HUES48 (cell line): ENCODE measurements around the gene SRGAP2B.
"Not testable (repeated sequence)": the region's sequence is repeated elsewhere in the genome, so short reads cannot be mapped to it uniquely, and the experiment has no call there.

Experiments
- H3K27ac ChIP-seq: one replicate; pipeline ENCODE4 v1.7.0; 2013; ENCODE audit warnings: low read depth, low read length, inconsistent platforms
- H3K27me3 ChIP-seq: 2 replicates; pipeline ENCODE4 v1.6.1; 2013; ENCODE audit warnings: mild to moderate bottlenecking, low read length; ENCODE audit not compliant: control insufficient read depth, insufficient read depth
- H3K36me3 ChIP-seq: 2 replicates; pipeline ENCODE4 v1.6.1; 2013; ENCODE audit warnings: low read length; ENCODE audit not compliant: control insufficient read depth, insufficient read depth
- H3K4me1 ChIP-seq: 2 replicates; pipeline ENCODE4 v1.6.1; 2013; ENCODE audit warnings: mild to moderate bottlenecking, low read length; ENCODE audit not compliant: control insufficient read depth, insufficient read depth
- H3K4me3 ChIP-seq: 2 replicates; pipeline ENCODE4 v1.5.1; 2013; ENCODE audit warnings: mild to moderate bottlenecking, low read depth, low read length
- H3K9ac ChIP-seq: 2 replicates; pipeline ENCODE4 v1.6.1; 2013; ENCODE audit warnings: mild to moderate bottlenecking, low read depth, low read length, moderate library complexity
- H3K9me3 ChIP-seq: 2 replicates; pipeline ENCODE4 v1.6.1; 2013; ENCODE audit warnings: low read length; ENCODE audit not compliant: control insufficient read depth, insufficient read depth

Gene SRGAP2B

GRCh38 chr1:145025286-145025685 is 69.8 kb downstream of the SRGAP2B start:
- not testable (repeated sequence) for H3K9me3 ChIP-seq, H3K4me3 ChIP-seq, H3K36me3 ChIP-seq, H3K27me3 ChIP-seq, H3K9ac ChIP-seq, H3K27ac ChIP-seq, H3K4me1 ChIP-seq

- H3K9ac ChIP-seq, H3K9me3 ChIP-seq, H3K4me3 ChIP-seq, H3K36me3 ChIP-seq, H3K27ac ChIP-seq, H3K27me3 ChIP-seq, H3K4me1 ChIP-seq: not testable (repeated sequence)
Measured at GRCh38 chr1:145022259-145022658, 72.9 kb downstream of the SRGAP2B start.

GRCh38 chr1:145021749-145022148 is 73.4 kb downstream of the SRGAP2B start:
- H3K36me3 ChIP-seq, H3K9me3 ChIP-seq, H3K4me1 ChIP-seq, H3K27me3 ChIP-seq, H3K4me3 ChIP-seq, H3K9ac ChIP-seq, H3K27ac ChIP-seq: not testable (repeated sequence)

GRCh38 chr1:145019709-145020108 is 75.4 kb downstream of the SRGAP2B start:
- H3K27ac ChIP-seq, H3K9me3 ChIP-seq, H3K4me3 ChIP-seq, H3K27me3 ChIP-seq, H3K9ac ChIP-seq, H3K36me3 ChIP-seq, H3K4me1 ChIP-seq: not testable (repeated sequence)

GRCh38 chr1:145017725-145018124 is 77.4 kb downstream of the SRGAP2B start:
- not testable (repeated sequence) for H3K9me3 ChIP-seq, H3K27ac ChIP-seq

GRCh38 chr1:145016492-145016862 is 78.7 kb downstream of the SRGAP2B start:
- not testable (repeated sequence) for H3K4me1 ChIP-seq, H3K27ac ChIP-seq, H3K9ac ChIP-seq, H3K27me3 ChIP-seq, H3K9me3 ChIP-seq, H3K4me3 ChIP-seq, H3K36me3 ChIP-seq

More at GRCh38 chr1:145017725-145018124, 77.4 kb downstream of the SRGAP2B start:
- H3K4me3 ChIP-seq, H3K36me3 ChIP-seq, H3K4me1 ChIP-seq, H3K27me3 ChIP-seq, H3K9ac ChIP-seq: not testable (repeated sequence)

- not testable (repeated sequence) for H3K27me3 ChIP-seq, H3K9me3 ChIP-seq, H3K9ac ChIP-seq, H3K27ac ChIP-seq, H3K36me3 ChIP-seq, H3K4me3 ChIP-seq, H3K4me1 ChIP-seq
Measured at GRCh38 chr1:145015744-145016491, 79.2 kb downstream of the SRGAP2B start.

GRCh38 chr1:145013353-145013752 is 81.8 kb downstream of the SRGAP2B start:
- H3K4me1 ChIP-seq, H3K4me3 ChIP-seq, H3K27me3 ChIP-seq, H3K9ac ChIP-seq, H3K27ac ChIP-seq, H3K36me3 ChIP-seq, H3K9me3 ChIP-seq: not testable (repeated sequence)

- H3K9me3 ChIP-seq, H3K9ac ChIP-seq, H3K4me3 ChIP-seq, H3K4me1 ChIP-seq, H3K27ac ChIP-seq, H3K36me3 ChIP-seq, H3K27me3 ChIP-seq: not testable (repeated sequence)
Measured at GRCh38 chr1:145011811-145012210, 83.3 kb downstream of the SRGAP2B start.

GRCh38 chr1:145010580-145010979 is 84.5 kb downstream of the SRGAP2B start:
- H3K27me3 ChIP-seq, H3K27ac ChIP-seq, H3K4me3 ChIP-seq, H3K9me3 ChIP-seq, H3K4me1 ChIP-seq, H3K9ac ChIP-seq, H3K36me3 ChIP-seq: not testable (repeated sequence)

- H3K36me3 ChIP-seq, H3K4me3 ChIP-seq, H3K27ac ChIP-seq, H3K9me3 ChIP-seq, H3K4me1 ChIP-seq, H3K9ac ChIP-seq, H3K27me3 ChIP-seq: not testable (repeated sequence)
Measured at GRCh38 chr1:145009928-145010327, 85.2 kb downstream of the SRGAP2B start.

- H3K4me3 ChIP-seq, H3K9me3 ChIP-seq, H3K36me3 ChIP-seq, H3K9ac ChIP-seq, H3K4me1 ChIP-seq, H3K27ac ChIP-seq, H3K27me3 ChIP-seq: not testable (repeated sequence)
Measured at GRCh38 chr1:145008388-145008787, 86.7 kb downstream of the SRGAP2B start.
